PC-9 (cell line): ENCODE measurements around the gene MOB4. TPM values are rescaled to one million over a fixed set of nuclear protein-coding genes. Genes with fewer than 3 reads are reported as not detected.
"Not testable (repeated sequence)": the region's sequence is repeated elsewhere in the genome, so short reads cannot be mapped to it uniquely, and the experiment has no call there.

ENCODE experiments used
- BruUV-seq: library from RNA; stranded (reverse); fragments of 400-500 nt; replicated peaks from 2 replicates; lab custom pipeline; 2021; lab: Mats Ljungman, UMichigan
- CTCF ChIA-PET: fragments of 300-600 bp; sonication (Branson Sonifier 250); formaldehyde crosslinking; loops from one replicate; lab custom pipeline; 2022; ENCODE audit warnings: antibody characterized with exemption; lab: Charles Lee
- POLR2A ChIA-PET: fragments of 300-600 bp; sonication (Branson Sonifier 250); formaldehyde crosslinking; loops from one replicate; lab custom pipeline; 2022; ENCODE audit warnings: antibody characterized with exemption; ENCODE audit not compliant: unreplicated experiment; lab: Charles Lee
- DNase-seq, 2 experiments: peaks; one replicate each; pipeline versions ENCODE4 v3.0.0 to v3.0.0-alpha.2; 2015 to 2022; ENCODE audit warnings: mixed read lengths in 1 of 2
- H2AFZ ChIP-seq: fragments of 200-600 bp; sonication (generic); 2 replicates; pipeline ENCODE4 v1.8.1; 2017; ENCODE audit warnings: antibody characterized with exemption
- H3F3A ChIP-seq: fragments of 200-600 bp; sonication (generic); 2 replicates; pipeline ENCODE4 v1.8.1; 2017; ENCODE audit warnings: antibody characterized with exemption, mild to moderate bottlenecking, low read depth; ENCODE audit not compliant: insufficient read depth
- H3K27ac ChIP-seq: fragments of 200-600 bp; sonication (generic); 2 replicates; pipeline ENCODE4 v1.6.1; 2016; ENCODE audit warnings: mixed run types
- H3K27me3 ChIP-seq: fragments of 200-600 bp; sonication (generic); 2 replicates; pipeline ENCODE4 v1.6.1; 2016; ENCODE audit warnings: low read depth, mixed run types; ENCODE audit not compliant: insufficient read depth
- H3K36me3 ChIP-seq: fragments of 200-600 bp; sonication (generic); 2 replicates; pipeline ENCODE4 v1.6.1; 2016; ENCODE audit warnings: low read depth, mixed run types
- H3K4me1 ChIP-seq: fragments of 200-600 bp; sonication (generic); replicated peaks from 2 replicates; pipeline ENCODE4 v1.6.1; 2016; ENCODE audit warnings: mixed run types; ENCODE audit not compliant: insufficient read depth
- H3K4me2 ChIP-seq: fragments of 200-600 bp; sonication (generic); 2 replicates; pipeline ENCODE4 v1.6.1; 2017; ENCODE audit warnings: mixed run types
- H3K4me3 ChIP-seq: fragments of 200-600 bp; sonication (generic); 2 replicates; pipeline ENCODE4 v1.6.1; 2016; ENCODE audit warnings: mixed run types
- H3K79me2 ChIP-seq: fragments of 200-600 bp; sonication (generic); 2 replicates; pipeline ENCODE4 v1.6.1; 2017; ENCODE audit warnings: low read depth, mixed run types
- H3K9me2 ChIP-seq: fragments of 200-600 bp; sonication (generic); 2 replicates; pipeline ENCODE4 v1.8.1; 2017; ENCODE audit warnings: mild to moderate bottlenecking; ENCODE audit not compliant: insufficient read depth
- H3K9me3 ChIP-seq: fragments of 200-600 bp; sonication (generic); 2 replicates; pipeline ENCODE4 v1.8.1; 2016; ENCODE audit warnings: low read depth; ENCODE audit not compliant: insufficient read depth
- H4K20me1 ChIP-seq: fragments of 200-600 bp; sonication (generic); 2 replicates; pipeline ENCODE4 v1.8.1; 2017; ENCODE audit not compliant: insufficient read depth
- EZH2 ChIP-seq: fragments of 200-600 bp; sonication (generic); IDR thresholded peaks from 2 replicates; pipeline ENCODE4 v1.8.0; 2017; ENCODE audit warnings: antibody characterized with exemption, low read depth
- intact Hi-C: fragments of 100-400 bp; cut with micrococcal nuclease; formaldehyde crosslinking; loops from one replicate; pipeline ENCODE4 v1.10.0; 2022; ENCODE audit not compliant: unreplicated experiment
- total RNA-seq: library from RNA; stranded (reverse); gene quantifications from 2 replicates; pipeline ENCODE4 v1.2.3, GENCODE V29; 2021
- TF ChIP-seq, protein P1 (sequence below): fragments of 200-600 bp; sonication (generic); conservative IDR thresholded peaks from 2 replicates; pipeline ENCODE4 v1.6.1; 2017; ENCODE audit warnings: mixed run types, antibody characterized with exemption, mild to moderate bottlenecking, moderate library complexity

MOB4 gene
- total RNA-seq, 1 experiment from 2014 or later, result 19.9 TPM

DNA sequence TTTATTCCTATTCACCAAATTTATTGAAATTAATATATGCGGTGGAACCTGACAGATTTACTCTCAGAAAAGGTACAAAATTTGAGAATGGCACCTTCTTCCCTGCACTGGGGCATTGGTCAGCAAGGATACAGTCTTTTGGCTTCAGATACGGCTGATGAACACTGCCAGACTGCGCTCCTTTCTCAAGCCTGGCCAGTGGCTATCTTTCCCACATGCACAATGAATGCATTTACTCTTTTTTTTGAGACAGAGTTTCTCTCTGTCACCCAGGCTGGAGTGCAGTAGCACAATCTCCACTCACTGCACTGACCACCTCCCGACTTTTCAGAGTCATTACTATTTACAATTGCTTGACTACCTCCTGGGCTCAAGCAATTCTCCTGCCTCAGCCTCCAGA lies 61.6 kb downstream of the MOB4 start:
- Histone ChIP-seq H3K36me3 (no peaks in the 10 kb centered on the region), H3K9me2 (no peaks in the 10 kb centered on the region), H3K27me3 (peaks cover 4% of the 10 kb centered on the region; the same call in 1 of the 2 replicates), H3F3A (no peaks in the 10 kb centered on the region), H3K27ac (no peak overlapping the region), H3K4me3 (no peak overlapping the region), H3K9me3 (no peaks in the 10 kb centered on the region), H3K4me2 (no peak overlapping the region), H4K20me1 (no peaks in the 10 kb centered on the region), H2AFZ (no peak overlapping the region), H3K4me1 (no peaks in the 10 kb centered on the region), H3K79me2 (no peaks in the 10 kb centered on the region)
- TF ChIP-seq, protein P1, sequence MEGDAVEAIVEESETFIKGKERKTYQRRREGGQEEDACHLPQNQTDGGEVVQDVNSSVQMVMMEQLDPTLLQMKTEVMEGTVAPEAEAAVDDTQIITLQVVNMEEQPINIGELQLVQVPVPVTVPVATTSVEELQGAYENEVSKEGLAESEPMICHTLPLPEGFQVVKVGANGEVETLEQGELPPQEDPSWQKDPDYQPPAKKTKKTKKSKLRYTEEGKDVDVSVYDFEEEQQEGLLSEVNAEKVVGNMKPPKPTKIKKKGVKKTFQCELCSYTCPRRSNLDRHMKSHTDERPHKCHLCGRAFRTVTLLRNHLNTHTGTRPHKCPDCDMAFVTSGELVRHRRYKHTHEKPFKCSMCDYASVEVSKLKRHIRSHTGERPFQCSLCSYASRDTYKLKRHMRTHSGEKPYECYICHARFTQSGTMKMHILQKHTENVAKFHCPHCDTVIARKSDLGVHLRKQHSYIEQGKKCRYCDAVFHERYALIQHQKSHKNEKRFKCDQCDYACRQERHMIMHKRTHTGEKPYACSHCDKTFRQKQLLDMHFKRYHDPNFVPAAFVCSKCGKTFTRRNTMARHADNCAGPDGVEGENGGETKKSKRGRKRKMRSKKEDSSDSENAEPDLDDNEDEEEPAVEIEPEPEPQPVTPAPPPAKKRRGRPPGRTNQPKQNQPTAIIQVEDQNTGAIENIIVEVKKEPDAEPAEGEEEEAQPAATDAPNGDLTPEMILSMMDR, result no peak
- TF ChIP-seq EZH2, result no peak
- ChIA-PET POLR2A (no interaction called here), CTCF (no interaction called here)
- no peak for DNase-seq
- intact Hi-C loops, result no loop called here
- no TSS peak for BruUV-seq

DNA sequence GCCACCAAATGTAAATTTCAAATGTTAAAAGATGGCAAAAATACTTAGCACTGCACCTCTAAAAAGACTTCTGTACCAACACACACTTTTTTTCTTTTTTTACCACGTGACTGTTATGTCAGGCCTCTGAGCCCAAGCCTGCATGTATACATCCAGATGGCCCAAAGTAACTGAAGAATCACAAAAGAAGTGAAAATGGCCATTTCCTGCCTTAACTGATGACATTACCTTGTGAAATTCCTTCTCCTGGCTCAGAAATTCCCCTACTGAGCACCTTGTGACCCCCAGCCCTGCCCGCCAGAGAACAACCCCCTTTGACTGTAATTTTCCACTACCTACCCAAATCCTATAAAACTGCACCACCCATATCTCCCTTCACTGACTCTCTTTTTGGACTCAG lies 62.4 kb downstream of the MOB4 start:
- CTCF ChIA-PET, H3K4me1 ChIP-seq, H3K4me2 ChIP-seq, intact Hi-C loops, H3K9me3 ChIP-seq, BruUV-seq, H3K27me3 ChIP-seq, H3K36me3 ChIP-seq, H3K9me2 ChIP-seq, DNase-seq, POLR2A ChIA-PET, H3K79me2 ChIP-seq, H3F3A ChIP-seq, H3K4me3 ChIP-seq, H3K27ac ChIP-seq, H2AFZ ChIP-seq, H4K20me1 ChIP-seq: not testable (repeated sequence)

DNA sequence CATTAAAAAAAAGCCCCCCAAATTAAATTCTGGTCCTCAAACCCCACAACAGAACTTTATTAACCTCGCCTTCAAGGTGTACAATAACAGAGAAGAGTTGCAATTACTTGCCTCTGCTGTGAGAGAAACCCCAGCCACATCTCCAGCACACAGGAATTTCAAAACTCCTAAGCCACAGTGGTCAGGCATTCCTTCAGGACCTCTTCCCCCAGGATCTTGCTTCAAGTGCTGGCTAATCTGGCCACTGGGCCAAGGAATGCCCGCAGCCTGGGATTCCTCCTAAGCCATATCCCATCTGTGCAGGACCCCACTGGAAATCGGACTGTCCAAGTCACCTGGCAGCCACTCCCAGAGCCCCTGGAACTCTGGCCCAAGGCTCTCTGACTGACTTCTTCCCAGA lies 64.3 kb downstream of the MOB4 start:
- H3K4me3 ChIP-seq, H4K20me1 ChIP-seq, H3K4me2 ChIP-seq, H2AFZ ChIP-seq, H3K27ac ChIP-seq, H3K27me3 ChIP-seq, H3K4me1 ChIP-seq, POLR2A ChIA-PET, H3F3A ChIP-seq, H3K36me3 ChIP-seq, H3K79me2 ChIP-seq, DNase-seq, H3K9me3 ChIP-seq, intact Hi-C loops, CTCF ChIA-PET, H3K9me2 ChIP-seq, BruUV-seq: not testable (repeated sequence)

DNA sequence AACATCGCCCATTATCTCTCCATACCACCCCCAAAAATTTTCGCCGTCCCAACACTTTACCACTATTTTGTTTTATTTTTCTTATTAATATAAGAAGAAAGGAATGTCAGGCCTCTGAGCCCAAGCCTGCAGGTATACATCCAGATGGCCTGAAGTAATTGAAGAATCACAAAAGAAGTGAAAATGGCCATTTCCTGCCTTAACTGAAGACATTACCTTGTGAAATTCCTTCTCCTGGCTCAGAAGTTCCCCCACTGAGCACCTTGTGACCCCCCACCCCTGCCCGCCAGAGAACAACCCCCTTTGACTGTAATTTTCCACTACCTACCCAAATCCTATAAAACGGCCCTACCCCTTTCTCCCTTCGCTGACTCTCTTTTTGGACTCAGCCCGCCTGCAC lies 71.4 kb downstream of the MOB4 start:
- H4K20me1 ChIP-seq, DNase-seq, intact Hi-C loops, H3K36me3 ChIP-seq, H3K4me1 ChIP-seq, H3K27ac ChIP-seq, H3F3A ChIP-seq, POLR2A ChIA-PET, H2AFZ ChIP-seq, H3K79me2 ChIP-seq, H3K9me3 ChIP-seq, BruUV-seq, CTCF ChIA-PET, H3K4me3 ChIP-seq, H3K9me2 ChIP-seq, H3K4me2 ChIP-seq: not testable (repeated sequence)
- H3K27me3 ChIP-seq, result 0 out of 2 replicates have a peak, but pooled peaks cover 13% of the 10 kb centered on the region
